ENCODE results near the gene LAMC2.

- no peak for TF ChIP-seq POLR2A (IDR thresholded peaks at IDR 0.05)
- TF ChIP-seq CTCF (IDR thresholded peaks at IDR 0.05) = no peak
These were observed 19.6 kb upstream of the LAMC2 start for GRCh38 chr1:183166454-183166853.

Measured in prostate gland (tissue), 2 donors.